ENCODE measurements around the gene BBC3.

BBC3 gene

GRCh38 chr19:47195434-47195833, 35.6 kb downstream of the BBC3 start:
- DNase-seq (ENCODE audit: low read depth), result no peak

- no peak for DNase-seq (ENCODE audit: low read depth)
Observed at GRCh38 chr19:47190167-47190727, 40.8 kb downstream of the BBC3 start.

- DNase-seq (ENCODE audit: low read depth), result no peak
Observed at GRCh38 chr19:47188507-47189033, 42.4 kb downstream of the BBC3 start.

GRCh38 chr19:47187797-47188196, 43.2 kb downstream of the BBC3 start:
- no peak for DNase-seq (ENCODE audit: low read depth)

GRCh38 chr19:47187335-47187655, 43.7 kb downstream of the BBC3 start:
- DNase-seq (ENCODE audit: low read depth), result no peak

- peak; percentile 60 for DNase-seq (ENCODE audit: low read depth)
Observed at GRCh38 chr19:47186446-47187334, 44.3 kb downstream of the BBC3 start.

GRCh38 chr19:47183601-47184000, 47.4 kb downstream of the BBC3 start:
- DNase-seq (ENCODE audit: low read depth), result no peak

GRCh38 chr19:47179653-47180310, 51.2 kb downstream of the BBC3 start:
- DNase-seq (ENCODE audit: low read depth), result no peak

GRCh38 chr19:47176627-47177090, 54.3 kb downstream of the BBC3 start:
- no peak for DNase-seq (ENCODE audit: low read depth)

- no peak for DNase-seq (ENCODE audit: low read depth)
Observed at GRCh38 chr19:47176071-47176626, 54.9 kb downstream of the BBC3 start.

- no peak for DNase-seq (ENCODE audit: low read depth)
Observed at GRCh38 chr19:47172666-47173455, 58.1 kb downstream of the BBC3 start.

Data from stimulated activated CD8-positive, alpha-beta memory T cell treated with anti-CD3 and anti-CD28 coated beads, Interleukin-12 subunit alpha, Interleukin-12 subunit beta, amount 100 ng/mL, for 4 hours (primary cell).